Measurements from ENCODE around the gene TNKS1BP1.

Gene TNKS1BP1

DNA sequence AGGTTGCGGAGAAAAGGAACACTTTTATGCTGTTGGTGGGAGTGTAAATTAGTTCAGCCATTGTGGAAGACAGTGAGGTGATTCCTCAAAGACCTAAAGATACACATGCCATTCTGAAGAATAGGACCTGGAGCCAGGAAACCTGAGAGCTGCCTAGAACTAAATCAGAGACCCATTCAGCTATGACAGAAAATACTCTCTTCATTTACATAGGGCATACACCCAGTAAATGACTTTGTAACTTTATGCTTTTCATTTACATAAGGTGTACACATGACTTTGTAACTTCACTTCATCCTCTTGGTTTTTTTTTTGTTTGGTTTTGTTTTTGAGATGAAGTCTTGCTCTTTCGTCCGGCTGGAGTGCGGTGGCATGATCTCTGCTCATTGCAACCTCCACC, 62.6 kb downstream of the TNKS1BP1 start:
- DNase-seq (ENCODE audit: extremely low read depth in 1 of 2, low read depth in 1 of 2): no peak

DNA sequence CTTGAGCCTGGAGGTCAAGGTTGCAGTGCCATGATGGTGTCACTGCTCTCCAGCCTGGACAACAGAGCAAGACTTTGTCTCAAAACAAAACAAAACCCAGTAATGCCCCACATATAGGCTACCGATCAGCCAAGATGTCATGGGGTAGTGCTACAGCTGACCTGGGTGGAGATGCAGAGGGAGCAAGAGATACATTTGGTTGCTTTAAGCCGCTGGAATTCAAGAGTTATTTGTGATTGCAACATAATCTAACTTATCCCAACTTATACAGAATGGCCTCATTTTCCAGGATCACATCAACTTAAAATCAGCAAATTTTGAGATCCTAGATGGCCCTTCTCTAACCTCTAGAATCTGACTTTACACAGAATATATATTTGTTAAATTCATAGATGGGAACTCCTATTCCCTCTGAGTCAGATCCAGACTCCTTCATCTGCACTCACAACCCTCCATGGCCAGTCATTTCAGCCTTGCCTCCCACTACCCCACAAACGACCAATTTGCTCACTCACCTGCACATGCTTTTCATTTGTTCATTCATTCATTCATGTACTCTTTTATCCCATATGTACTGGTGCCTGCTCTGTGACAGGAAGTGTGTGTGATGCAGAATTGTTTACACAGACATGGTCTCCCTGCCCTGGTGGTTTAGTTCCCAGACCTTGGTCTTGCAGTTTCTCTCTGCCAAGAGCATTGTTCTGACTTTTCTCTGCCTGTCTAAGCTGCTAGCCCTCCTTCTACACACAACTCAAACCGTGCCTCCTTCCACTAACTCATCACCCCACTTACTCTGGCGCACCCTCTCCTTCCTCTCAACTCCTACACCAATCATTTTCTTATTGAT, 63.6 kb downstream of the TNKS1BP1 start:
- DNase-seq (ENCODE audit: extremely low read depth in 1 of 2, low read depth in 1 of 2): no peak

DNA sequence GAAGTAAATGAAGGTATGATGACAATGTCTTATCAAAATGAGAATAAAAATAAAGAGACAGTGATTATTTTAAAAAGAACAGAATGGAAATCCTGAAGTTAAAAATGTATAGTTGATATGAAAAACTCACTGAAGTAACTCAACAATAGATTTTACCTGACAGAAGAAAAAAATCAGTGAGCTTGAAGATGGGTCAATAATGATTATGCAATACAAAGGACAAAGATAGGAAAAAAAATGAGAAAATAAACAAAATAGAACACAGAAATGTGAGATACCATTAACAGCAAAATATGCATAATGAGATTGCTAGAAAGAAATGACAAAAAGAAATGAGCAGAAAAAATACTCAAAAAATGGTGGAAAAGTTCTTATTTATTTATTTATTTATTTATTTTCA, 68.6 kb downstream of the TNKS1BP1 start:
- DNase-seq (ENCODE audit: extremely low read depth in 1 of 2, low read depth in 1 of 2): no peak

DNA sequence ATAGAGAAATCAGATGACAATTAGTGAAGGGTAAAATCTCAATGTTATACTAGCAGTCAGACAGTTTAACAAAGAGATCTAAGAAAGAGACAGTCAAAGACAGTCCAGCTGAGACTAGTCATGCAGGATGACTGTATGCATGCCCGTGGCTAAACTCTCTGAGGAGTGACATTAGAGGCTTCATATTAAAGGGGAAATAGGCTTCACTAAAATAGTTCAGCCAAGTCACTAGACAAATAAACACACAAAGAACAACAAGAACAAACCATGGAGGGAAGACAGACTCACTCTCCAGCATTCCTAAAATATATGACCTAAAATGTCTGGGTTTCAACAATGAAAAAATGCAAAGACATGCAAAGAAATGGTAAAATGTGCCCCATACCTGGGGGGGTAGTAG, 69.1 kb downstream of the TNKS1BP1 start:
- DNase-seq (ENCODE audit: extremely low read depth in 1 of 2, low read depth in 1 of 2): no peak

DNA sequence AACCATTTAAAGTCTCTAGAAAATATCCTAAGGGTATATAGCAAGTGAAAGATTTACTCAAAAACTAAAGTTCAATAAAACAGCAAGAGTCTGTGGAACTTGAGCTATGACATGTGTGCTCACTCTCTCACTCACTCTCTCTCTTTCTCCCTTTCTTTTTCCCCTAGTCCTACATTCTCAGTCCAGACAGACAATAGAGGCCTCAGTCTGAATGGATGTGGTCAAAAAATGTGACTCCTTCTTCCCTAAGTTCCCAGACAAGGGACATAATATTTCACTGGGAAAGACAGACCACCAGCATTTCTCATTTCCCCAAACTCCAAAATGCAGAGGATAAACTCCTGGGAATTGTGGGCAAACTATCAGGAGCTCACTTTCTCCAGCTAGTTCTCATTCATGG, 70.1 kb downstream of the TNKS1BP1 start:
- DNase-seq (ENCODE audit: extremely low read depth in 1 of 2, low read depth in 1 of 2): no peak

DNA sequence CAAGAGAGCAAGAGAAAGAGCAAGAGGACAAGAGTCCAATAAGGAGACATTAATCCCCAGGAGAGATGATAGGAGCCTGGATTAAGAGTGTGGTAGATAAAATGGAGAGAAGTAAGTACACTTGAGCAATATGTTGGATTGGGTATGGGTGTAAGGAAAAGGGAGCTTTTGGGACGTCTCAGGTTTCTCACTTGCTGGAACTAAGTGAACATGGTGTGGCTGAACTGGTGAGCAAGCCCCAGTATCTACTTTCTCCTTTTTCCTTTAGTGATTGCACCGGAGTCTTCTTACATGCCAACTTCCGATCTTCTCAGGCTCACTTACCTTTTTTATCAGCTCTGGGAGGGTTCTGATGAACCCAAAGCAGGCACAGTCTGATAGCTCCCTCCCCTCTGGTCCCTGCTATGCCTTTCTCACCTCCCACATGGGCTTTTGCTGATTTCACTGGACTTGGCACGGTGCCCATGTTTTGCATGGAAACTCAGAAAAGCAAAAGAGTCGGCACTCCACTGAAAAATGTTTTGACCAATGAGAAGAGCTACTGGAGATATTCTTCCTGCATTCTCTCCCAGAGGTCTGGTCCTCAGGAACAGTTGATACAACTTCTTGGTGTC, 73.2 kb downstream of the TNKS1BP1 start:
- no peak for DNase-seq (ENCODE audit: extremely low read depth in 1 of 2, low read depth in 1 of 2)

DNA sequence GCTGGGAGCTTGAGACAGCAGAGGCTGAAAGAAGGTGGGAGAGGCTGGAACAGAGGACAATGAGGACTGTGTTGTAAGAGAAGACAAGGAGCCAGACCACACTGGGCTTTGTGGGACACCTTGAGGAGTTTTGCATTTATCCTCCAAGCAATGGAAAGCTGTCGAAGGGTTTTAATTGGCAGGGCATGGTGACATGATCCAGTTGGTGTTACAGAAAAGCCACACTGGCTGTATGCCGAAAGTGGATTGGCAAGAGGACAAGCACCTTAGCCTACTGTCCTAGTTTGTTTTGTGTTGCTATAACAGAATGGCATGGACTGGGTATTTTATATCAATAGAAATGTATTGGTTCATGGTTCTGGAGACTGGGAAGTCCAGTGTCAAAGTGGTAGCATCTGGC, 73.7 kb downstream of the TNKS1BP1 start:
- no peak for DNase-seq (ENCODE audit: extremely low read depth in 1 of 2, low read depth in 1 of 2)

Data from activated CD8-positive, alpha-beta memory T cell treated with anti-CD3 and anti-CD28 coated beads for 1 hour (primary cell).